ENCODE measurements around the gene TTC32. TPM values are rescaled to one million over a fixed set of nuclear protein-coding genes. Genes with fewer than 3 reads are reported as not detected.

The TTC32 gene
- total RNA-seq, 1 experiment from 2014 or later, result 16.8 TPM

DNA sequence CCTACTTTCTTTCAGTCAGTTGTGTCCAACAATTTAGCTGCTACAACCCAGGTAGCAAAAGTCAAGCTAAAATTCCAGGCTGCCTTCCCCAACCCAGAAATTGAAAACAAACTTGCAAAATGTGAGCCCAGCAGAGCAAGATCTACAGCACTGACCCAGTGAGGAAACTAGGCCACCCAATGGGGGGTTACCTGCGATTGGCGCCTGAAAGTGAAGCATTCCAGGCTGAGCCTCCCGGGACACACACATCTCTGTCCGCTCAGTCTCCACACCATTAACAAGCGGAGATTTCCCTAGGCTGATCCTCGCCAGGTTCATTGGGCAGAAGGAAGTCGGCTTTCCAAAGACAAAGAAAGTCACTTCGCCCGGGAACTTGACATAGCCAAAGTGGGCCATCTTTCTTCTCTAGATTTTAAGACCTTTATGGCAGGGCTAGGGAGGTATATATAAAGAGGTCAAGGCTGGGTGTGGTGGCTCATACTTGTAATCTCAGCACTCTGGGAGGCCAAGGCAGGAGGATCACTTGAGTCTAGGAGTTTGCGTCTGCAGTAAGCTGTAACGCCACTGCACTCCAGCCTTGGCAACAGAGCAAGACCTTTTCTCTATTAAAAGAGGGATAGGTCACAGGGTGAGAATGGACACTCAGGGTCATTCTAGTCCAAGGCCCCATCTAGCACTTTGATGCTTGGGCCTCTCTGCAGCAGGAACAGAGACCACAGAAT lies 53.6 kb downstream of the TTC32 start:
- DNase-seq, result no peak
- no peaks in the 10 kb centered on the region for H3K36me3 ChIP-seq (ENCODE audit: insufficient read depth, low read length)
- H3K4me3 ChIP-seq (ENCODE audit: low read length), result no peak overlapping the region
- H3K79me2 ChIP-seq (ENCODE audit: low read length), result no peaks in the 10 kb centered on the region
- H3K4me1 ChIP-seq (ENCODE audit: low read length), result no peaks in the 10 kb centered on the region
- no peak overlapping the region for H3K4me2 ChIP-seq (ENCODE audit: low read depth, low read length, poor library complexity, severe bottlenecking)
- no peaks in the 10 kb centered on the region for H3K27me3 ChIP-seq (ENCODE audit: low read length)
- no peak overlapping the region for H2AFZ ChIP-seq (ENCODE audit: low read length)
- H3K9me3 ChIP-seq (ENCODE audit: low read length), result no peaks in the 10 kb centered on the region
- no peaks in the 10 kb centered on the region for H4K20me1 ChIP-seq (ENCODE audit: insufficient read depth, low read depth, low read length)
- H3K27ac ChIP-seq (ENCODE audit: low read length), result no peak overlapping the region
- H3K9me2 ChIP-seq (replicated peaks; ENCODE audit: insufficient read depth, low read length), result no peaks in the 10 kb centered on the region
- H3K9ac ChIP-seq (ENCODE audit: low read length), result no peak overlapping the region

GRCh38 chr2:19847486-19847885 lies 54.3 kb downstream of the TTC32 start:
- Histone ChIP-seq H3K27me3 (ENCODE audit: low read length) (no peaks in the 10 kb centered on the region), H3K27ac (ENCODE audit: low read length) (no peak overlapping the region), H3K4me2 (ENCODE audit: low read depth, low read length, poor library complexity, severe bottlenecking) (no peak overlapping the region), H3K79me2 (ENCODE audit: low read length) (no peaks in the 10 kb centered on the region), H3K4me1 (ENCODE audit: low read length) (no peaks in the 10 kb centered on the region), H4K20me1 (ENCODE audit: insufficient read depth, low read depth, low read length) (no peaks in the 10 kb centered on the region), H3K9me3 (ENCODE audit: low read length) (no peaks in the 10 kb centered on the region), H3K9ac (ENCODE audit: low read length) (no peak overlapping the region), H3K4me3 (ENCODE audit: low read length) (no peak overlapping the region), H3K36me3 (ENCODE audit: insufficient read depth, low read length) (no peaks in the 10 kb centered on the region), H3K9me2 (replicated peaks; ENCODE audit: insufficient read depth, low read length) (no peaks in the 10 kb centered on the region), H2AFZ (ENCODE audit: low read length) (no peak overlapping the region)
- no peak for DNase-seq

Other genes starting within 250 kb of the TTC32 start
- gene WDR35, start 88.1 kb upstream of the TTC32 start, total RNA-seq (2014; rRNA removed; shearing (Covaris generic); ENCODE audit: low replicate concordance), result 8.3 and 15.9 TPM in 2 replicates
- gene MATN3, start 110.7 kb upstream of the TTC32 start, total RNA-seq (2014; rRNA removed; shearing (Covaris generic); ENCODE audit: low replicate concordance), result not detected in 2 replicates
- gene LAPTM4A, start 149.6 kb upstream of the TTC32 start, total RNA-seq (2014; rRNA removed; shearing (Covaris generic); ENCODE audit: low replicate concordance), result 11.7 and 37.2 TPM in 2 replicates